ENCODE data around the gene SEPTIN2.

SEPTIN2 gene

GRCh38 chr2:241279828-241280227 is 35.9 kb upstream of the SEPTIN2 start:
- Histone ChIP-seq H4K91ac (ENCODE audit: low read depth, low read length, poor library complexity) (no peak overlapping the region), H2AK5ac (ENCODE audit: low read depth, low read length) (no peak overlapping the region), H3K4me1 (ENCODE audit: control insufficient read depth in 2 of 2, insufficient read depth in 1 of 2, low read depth in 1 of 2, low read length in 2 of 2) (peaks cover 0 to 6% of the 10 kb centered on the region in 2 donors), H3K27me3 (ENCODE audit: control insufficient read depth in 3 of 3, insufficient read depth in 3 of 3, low read depth in 1 of 3, low read length in 3 of 3) (no peaks in the 10 kb centered on the region), H3K4me3 (ENCODE audit: low read length in 2 of 2) (no peak overlapping the region), H2BK120ac (ENCODE audit: low read depth, low read length) (no peak overlapping the region), H3K27ac (replicated peaks; ENCODE audit: low read length) (no peak overlapping the region), H2BK15ac (ENCODE audit: low read length) (no peak overlapping the region), H3K9ac (ENCODE audit: low read depth, low read length, poor library complexity) (no peak overlapping the region), H3K4ac (ENCODE audit: low read length) (no peak overlapping the region), H4K8ac (ENCODE audit: low read depth, low read length) (no peak overlapping the region), H3K18ac (ENCODE audit: low read length) (no peak overlapping the region), H3K79me1 (ENCODE audit: low read depth, low read length) (peaks cover 2% of the 10 kb centered on the region), H2BK5ac (ENCODE audit: low read length) (no peak overlapping the region), H3K9me3 (replicated peaks in 1 of 2; ENCODE audit: control insufficient read depth in 2 of 2, insufficient read depth in 1 of 2, low read depth in 1 of 2, low read length in 2 of 2) (peaks cover 0 to 10% of the 10 kb centered on the region in 2 donors), H2AFZ (ENCODE audit: low read length) (no peak overlapping the region), H3K14ac (ENCODE audit: low read length) (no peak overlapping the region), H2BK12ac (ENCODE audit: low read length) (no peak overlapping the region), H3K4me2 (ENCODE audit: insufficient read depth, low read length, poor library complexity, severe bottlenecking) (no peak overlapping the region), H3K36me3 (replicated peaks in 1 of 2; ENCODE audit: control insufficient read depth in 2 of 2, insufficient read depth in 2 of 2, low read length in 2 of 2) (peaks cover 0 to 2% of the 10 kb centered on the region in 2 donors), H3K23ac (ENCODE audit: low read depth, low read length, poor library complexity) (no peak overlapping the region)
- no peak for DNase-seq (ENCODE audit: low spot score)
- WGBS, 2 donors (ENCODE audit: extremely low coverage in 2 of 2, insufficient read length in 2 of 2, insufficient replicate concordance in 1 of 2) = no CpG with 5 or more reads among the region's 3 CpGs

GRCh38 chr2:241280291-241280690 is 35.4 kb upstream of the SEPTIN2 start:
- H2BK5ac ChIP-seq (ENCODE audit: low read length) = no peak overlapping the region
- H2BK12ac ChIP-seq (ENCODE audit: low read length) = no peak overlapping the region
- H3K14ac ChIP-seq (ENCODE audit: low read length) = no peak overlapping the region
- H3K4ac ChIP-seq (ENCODE audit: low read length) = no peak overlapping the region
- H4K8ac ChIP-seq (ENCODE audit: low read depth, low read length) = no peak overlapping the region
- H4K91ac ChIP-seq (ENCODE audit: low read depth, low read length, poor library complexity) = no peak overlapping the region
- no peak for DNase-seq (ENCODE audit: low spot score)
- no peak overlapping the region for H2AFZ ChIP-seq (ENCODE audit: low read length)
- H3K36me3 ChIP-seq (replicated peaks in 1 of 2; ENCODE audit: control insufficient read depth in 2 of 2, insufficient read depth in 2 of 2, low read length in 2 of 2) = peaks cover 0 to 4% of the 10 kb centered on the region in 2 donors
- H3K27me3 ChIP-seq (ENCODE audit: control insufficient read depth in 3 of 3, insufficient read depth in 3 of 3, low read depth in 1 of 3, low read length in 3 of 3) = no peaks in the 10 kb centered on the region
- peaks cover 0 to 6% of the 10 kb centered on the region in 2 donors for H3K4me1 ChIP-seq (ENCODE audit: control insufficient read depth in 2 of 2, insufficient read depth in 1 of 2, low read depth in 1 of 2, low read length in 2 of 2)
- no peak overlapping the region for H3K4me3 ChIP-seq (ENCODE audit: low read length in 2 of 2)
- H3K9ac ChIP-seq (ENCODE audit: low read depth, low read length, poor library complexity) = no peak overlapping the region
- no peak overlapping the region for H2AK5ac ChIP-seq (ENCODE audit: low read depth, low read length)
- peaks cover 0 to 8% of the 10 kb centered on the region in 2 donors for H3K9me3 ChIP-seq (replicated peaks in 1 of 2; ENCODE audit: control insufficient read depth in 2 of 2, insufficient read depth in 1 of 2, low read depth in 1 of 2, low read length in 2 of 2)
- no peak overlapping the region for H2BK15ac ChIP-seq (ENCODE audit: low read length)
- no peak overlapping the region for H2BK120ac ChIP-seq (ENCODE audit: low read depth, low read length)
- H3K23ac ChIP-seq (ENCODE audit: low read depth, low read length, poor library complexity) = no peak overlapping the region
- H3K27ac ChIP-seq (replicated peaks; ENCODE audit: low read length) = no peak overlapping the region
- H3K4me2 ChIP-seq (ENCODE audit: insufficient read depth, low read length, poor library complexity, severe bottlenecking) = no peak overlapping the region
- H3K79me1 ChIP-seq (ENCODE audit: low read depth, low read length) = peaks cover 2% of the 10 kb centered on the region
- WGBS, 2 donors (ENCODE audit: extremely low coverage in 2 of 2, insufficient read length in 2 of 2, insufficient replicate concordance in 1 of 2) = no CpG with 5 or more reads among the region's 4 CpGs
- no peak overlapping the region for H3K18ac ChIP-seq (ENCODE audit: low read length)

DNA sequence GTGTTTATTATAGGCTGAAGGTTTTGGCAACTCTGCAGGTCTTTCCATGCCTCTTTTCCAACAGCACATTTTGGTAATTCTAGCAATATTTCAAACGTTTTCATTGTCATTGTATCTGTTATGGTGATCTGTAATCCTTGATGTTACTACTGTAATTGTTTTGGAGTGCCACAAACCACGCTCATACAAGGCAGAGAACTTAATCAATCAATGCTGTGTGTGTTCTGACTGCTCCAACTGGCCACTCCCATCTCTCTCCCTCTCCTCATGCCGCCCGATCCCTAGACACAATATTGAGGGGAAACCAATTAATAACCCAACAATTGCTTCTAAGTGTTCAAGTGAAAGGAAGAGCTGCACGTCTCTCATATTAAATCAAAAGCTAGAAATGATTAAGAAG is 33.2 kb upstream of the SEPTIN2 start:
- Histone ChIP-seq H2AK5ac (ENCODE audit: low read depth, low read length) (no peak overlapping the region), H3K9ac (ENCODE audit: low read depth, low read length, poor library complexity) (no peak overlapping the region), H2BK120ac (ENCODE audit: low read depth, low read length) (no peak overlapping the region), H3K23ac (ENCODE audit: low read depth, low read length, poor library complexity) (no peak overlapping the region), H3K27ac (replicated peaks; ENCODE audit: low read length) (no peak overlapping the region), H2BK12ac (ENCODE audit: low read length) (no peak overlapping the region), H4K91ac (ENCODE audit: low read depth, low read length, poor library complexity) (no peak overlapping the region), H3K9me3 (replicated peaks in 1 of 2; ENCODE audit: control insufficient read depth in 2 of 2, insufficient read depth in 1 of 2, low read depth in 1 of 2, low read length in 2 of 2) (no peaks in the 10 kb centered on the region), H4K8ac (ENCODE audit: low read depth, low read length) (no peak overlapping the region), H2BK5ac (ENCODE audit: low read length) (no peak overlapping the region), H3K18ac (ENCODE audit: low read length) (no peak overlapping the region), H3K14ac (ENCODE audit: low read length) (no peak overlapping the region), H2BK15ac (ENCODE audit: low read length) (no peak overlapping the region), H3K27me3 (ENCODE audit: control insufficient read depth in 3 of 3, insufficient read depth in 3 of 3, low read depth in 1 of 3, low read length in 3 of 3) (no peaks in the 10 kb centered on the region), H2AFZ (ENCODE audit: low read length) (no peak overlapping the region), H3K4ac (ENCODE audit: low read length) (no peak overlapping the region), H3K4me1 (ENCODE audit: control insufficient read depth in 2 of 2, insufficient read depth in 1 of 2, low read depth in 1 of 2, low read length in 2 of 2) (peaks cover 0 to 6% of the 10 kb centered on the region in 2 donors), H3K4me2 (ENCODE audit: insufficient read depth, low read length, poor library complexity, severe bottlenecking) (no peak overlapping the region), H3K4me3 (ENCODE audit: low read length in 2 of 2) (no peak overlapping the region), H3K36me3 (replicated peaks in 1 of 2; ENCODE audit: control insufficient read depth in 2 of 2, insufficient read depth in 2 of 2, low read length in 2 of 2) (peaks cover 0 to 5% of the 10 kb centered on the region in 2 donors), H3K79me1 (ENCODE audit: low read depth, low read length) (peaks cover 2% of the 10 kb centered on the region)
- no peak for DNase-seq (ENCODE audit: low spot score)
- WGBS, 2 donors (ENCODE audit: extremely low coverage in 2 of 2, insufficient read length in 2 of 2, insufficient replicate concordance in 1 of 2) = no CpG with 5 or more reads among the region's 5 CpGs

DNA sequence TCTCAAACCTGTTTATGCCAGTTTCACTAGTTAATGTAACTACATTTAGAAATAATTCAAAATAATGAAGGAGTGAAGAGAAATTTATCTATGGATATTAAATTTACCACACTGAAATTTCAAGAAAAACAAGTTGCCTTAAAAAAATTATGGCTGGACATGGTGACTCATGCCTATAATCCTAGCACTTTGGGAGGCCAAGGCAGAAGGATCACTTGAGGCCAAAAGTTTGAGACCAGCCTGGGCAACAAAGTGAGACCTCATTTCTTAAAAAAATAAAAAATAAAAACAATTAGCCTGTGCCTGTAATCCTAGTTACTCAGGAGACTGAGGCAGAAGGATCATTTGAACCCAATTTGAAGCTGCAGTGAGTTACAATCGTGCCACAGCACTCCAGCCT is 30.1 kb upstream of the SEPTIN2 start:
- no peak for DNase-seq (ENCODE audit: low spot score)
- no peak overlapping the region for H2BK12ac ChIP-seq (ENCODE audit: low read length)
- no peaks in the 10 kb centered on the region for H3K27me3 ChIP-seq (ENCODE audit: control insufficient read depth in 3 of 3, insufficient read depth in 3 of 3, low read depth in 1 of 3, low read length in 3 of 3)
- H3K9ac ChIP-seq (ENCODE audit: low read depth, low read length, poor library complexity) = no peak overlapping the region
- no CpG with 5 or more reads among the region's 1 CpG for WGBS, 2 donors (ENCODE audit: extremely low coverage in 2 of 2, insufficient read length in 2 of 2, insufficient replicate concordance in 1 of 2)
- H2BK5ac ChIP-seq (ENCODE audit: low read length) = no peak overlapping the region
- no peak overlapping the region for H2AFZ ChIP-seq (ENCODE audit: low read length)
- no peak overlapping the region for H3K23ac ChIP-seq (ENCODE audit: low read depth, low read length, poor library complexity)
- H4K91ac ChIP-seq (ENCODE audit: low read depth, low read length, poor library complexity) = no peak overlapping the region
- H3K79me1 ChIP-seq (ENCODE audit: low read depth, low read length) = no peaks in the 10 kb centered on the region
- no peak overlapping the region for H3K18ac ChIP-seq (ENCODE audit: low read length)
- H3K4me1 ChIP-seq (ENCODE audit: control insufficient read depth in 2 of 2, insufficient read depth in 1 of 2, low read depth in 1 of 2, low read length in 2 of 2) = no peaks in the 10 kb centered on the region
- no peak overlapping the region for H3K14ac ChIP-seq (ENCODE audit: low read length)
- H4K8ac ChIP-seq (ENCODE audit: low read depth, low read length) = no peak overlapping the region
- H2AK5ac ChIP-seq (ENCODE audit: low read depth, low read length) = no peak overlapping the region
- no peak overlapping the region for H3K4ac ChIP-seq (ENCODE audit: low read length)
- no peak overlapping the region for H2BK120ac ChIP-seq (ENCODE audit: low read depth, low read length)
- no peak overlapping the region for H3K4me3 ChIP-seq (ENCODE audit: low read length in 2 of 2)
- H3K36me3 ChIP-seq (replicated peaks in 1 of 2; ENCODE audit: control insufficient read depth in 2 of 2, insufficient read depth in 2 of 2, low read length in 2 of 2) = peaks cover 0 to 8% of the 10 kb centered on the region in 2 donors
- H3K27ac ChIP-seq (replicated peaks; ENCODE audit: low read length) = no peak overlapping the region
- no peak overlapping the region for H3K4me2 ChIP-seq (ENCODE audit: insufficient read depth, low read length, poor library complexity, severe bottlenecking)
- no peak overlapping the region for H2BK15ac ChIP-seq (ENCODE audit: low read length)
- no peaks in the 10 kb centered on the region for H3K9me3 ChIP-seq (replicated peaks in 1 of 2; ENCODE audit: control insufficient read depth in 2 of 2, insufficient read depth in 1 of 2, low read depth in 1 of 2, low read length in 2 of 2)
